NCI-H1048 (cell line): ENCODE measurements around the gene TTC8.
"Not testable (repeated sequence)": the region's sequence is repeated elsewhere in the genome, so short reads cannot be mapped to it uniquely, and the experiment has no call there.

ENCODE experiments used
- DNase-seq: peaks from one replicate; lab custom pipeline; 2025; lab: John Stamatoyannopoulos, UW

Gene TTC8

DNA sequence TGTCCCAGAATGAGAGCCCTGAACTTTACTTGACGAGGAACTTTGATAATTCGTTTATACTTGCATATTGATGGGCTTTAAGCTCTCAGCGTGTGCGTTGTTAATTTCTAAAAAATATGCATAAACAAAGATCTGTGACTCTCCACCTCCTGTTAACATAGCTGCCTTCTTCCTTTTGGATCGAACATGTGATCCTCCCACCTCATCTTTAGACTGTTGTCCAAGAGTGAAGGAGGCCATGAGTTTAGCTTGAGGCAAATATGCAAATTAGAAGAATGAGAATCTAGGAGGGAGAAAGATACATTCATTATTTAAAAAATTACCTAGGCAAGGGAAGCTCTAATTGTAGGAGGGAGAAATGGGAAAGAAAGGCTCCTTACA, 617 bp downstream of the TTC8 start:
- DNase-seq: no peak

DNA sequence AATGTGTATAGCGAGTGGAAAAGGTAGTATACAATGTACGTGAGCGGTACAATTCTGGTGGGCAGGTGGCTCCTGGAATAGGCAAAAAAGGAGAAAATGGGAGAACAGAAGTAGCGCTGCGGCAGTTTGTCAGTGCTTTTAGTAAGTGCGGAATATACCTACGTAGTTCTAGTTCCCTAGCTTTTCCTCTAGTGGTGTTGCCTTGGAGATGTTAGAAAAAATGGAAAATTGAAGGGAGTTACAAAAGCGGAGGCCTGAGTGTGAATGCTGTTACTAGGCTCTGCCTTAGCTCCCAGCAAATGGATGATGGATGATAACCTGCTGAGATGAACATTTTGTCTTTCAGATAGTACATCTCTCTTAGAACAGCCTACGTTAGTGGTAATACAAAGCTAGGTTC, 1.1 kb downstream of the TTC8 start:
- DNase-seq: no peak

DNA sequence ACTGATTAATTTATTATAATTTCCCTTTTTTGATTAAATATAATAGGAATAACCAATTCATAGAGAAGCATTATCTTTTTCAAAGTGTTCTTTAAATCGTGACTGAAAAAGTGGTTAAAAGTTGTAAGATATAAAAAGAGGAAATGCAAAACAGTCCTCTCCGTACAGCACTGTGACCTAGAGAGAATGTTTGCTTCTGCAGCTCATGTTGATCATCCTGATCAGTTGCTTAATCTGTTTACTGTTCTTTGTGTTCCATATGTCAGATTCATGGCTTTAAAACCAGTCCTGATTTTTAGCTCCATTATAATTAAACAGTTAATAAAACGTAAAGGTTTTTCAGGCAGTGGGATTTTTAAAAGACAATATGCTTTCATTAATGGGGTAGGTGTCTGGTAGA, 4.7 kb downstream of the TTC8 start:
- DNase-seq: no peak

DNA sequence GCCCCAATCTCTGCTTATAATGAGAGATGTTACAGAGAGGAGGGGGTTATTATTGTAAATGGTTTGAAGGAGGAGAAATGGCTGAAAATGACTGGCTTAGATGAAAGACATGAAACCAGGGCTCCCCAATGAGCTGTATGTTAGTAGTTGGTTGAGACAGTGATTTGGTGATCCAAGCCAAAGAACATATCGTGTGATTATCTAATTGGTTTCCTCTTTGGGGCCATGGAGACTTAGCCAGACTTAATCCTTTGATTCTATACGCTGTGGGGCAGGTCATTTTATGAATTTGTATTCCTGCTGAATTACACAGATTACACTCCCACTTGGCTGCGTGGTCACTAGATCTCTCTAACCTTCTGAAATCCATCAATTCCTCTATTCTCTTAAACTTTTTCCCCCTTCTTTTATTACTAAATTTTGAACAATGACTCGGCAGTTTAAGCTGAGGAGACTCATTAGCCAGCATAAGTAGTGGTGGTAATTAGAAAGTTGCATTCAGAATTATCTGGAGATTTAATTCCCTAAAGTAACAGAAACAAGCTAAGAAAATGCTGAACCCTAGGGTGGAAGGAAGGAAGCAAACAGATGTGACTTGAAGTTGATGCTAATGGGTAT, 5.3 kb downstream of the TTC8 start:
- no peak for DNase-seq

DNA sequence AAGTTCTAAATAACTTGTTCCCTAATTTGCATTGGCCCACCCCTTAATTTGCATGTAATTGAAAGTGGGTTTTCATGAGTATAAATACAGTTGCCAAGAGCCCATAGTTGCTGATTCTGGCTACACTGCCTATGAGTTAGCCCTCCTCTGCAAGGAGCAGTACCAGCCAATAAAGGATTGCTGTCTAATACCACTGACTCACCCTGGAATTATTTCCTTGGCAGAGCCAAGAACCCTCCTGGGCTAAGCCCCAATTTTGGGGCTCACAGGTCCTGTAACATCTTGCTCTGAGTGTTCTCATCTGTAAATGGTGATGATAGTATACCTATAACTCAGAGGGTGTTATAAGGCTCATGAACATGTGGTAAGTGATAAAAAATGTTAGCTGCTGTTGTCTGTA, 6.8 kb downstream of the TTC8 start:
- no peak for DNase-seq

DNA sequence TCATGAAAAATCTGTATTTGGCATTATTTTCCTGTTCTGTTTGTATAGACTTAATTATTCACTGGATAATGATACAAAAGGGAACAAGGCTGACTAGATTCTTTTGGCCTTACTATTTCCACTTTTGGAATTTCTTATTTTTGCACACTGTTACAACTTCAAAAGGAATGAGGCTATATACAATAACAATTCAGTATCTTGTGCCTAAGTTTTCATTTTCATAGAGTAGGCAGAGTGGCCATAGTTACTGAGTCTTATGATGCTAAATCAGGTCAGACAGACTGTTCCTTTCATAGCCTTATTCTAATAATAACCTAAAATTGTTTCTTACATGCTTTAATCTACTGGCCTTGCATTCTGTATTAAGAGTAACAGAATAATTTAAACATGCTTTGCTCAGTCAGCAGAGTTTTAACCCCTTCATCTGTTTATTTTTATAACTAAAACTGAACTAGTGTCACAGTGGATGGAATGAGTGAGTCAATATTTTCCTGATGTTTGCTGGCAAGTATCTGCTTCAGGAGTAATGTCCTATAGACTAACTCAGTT, 10.5 kb downstream of the TTC8 start:
- DNase-seq: no peak

DNA sequence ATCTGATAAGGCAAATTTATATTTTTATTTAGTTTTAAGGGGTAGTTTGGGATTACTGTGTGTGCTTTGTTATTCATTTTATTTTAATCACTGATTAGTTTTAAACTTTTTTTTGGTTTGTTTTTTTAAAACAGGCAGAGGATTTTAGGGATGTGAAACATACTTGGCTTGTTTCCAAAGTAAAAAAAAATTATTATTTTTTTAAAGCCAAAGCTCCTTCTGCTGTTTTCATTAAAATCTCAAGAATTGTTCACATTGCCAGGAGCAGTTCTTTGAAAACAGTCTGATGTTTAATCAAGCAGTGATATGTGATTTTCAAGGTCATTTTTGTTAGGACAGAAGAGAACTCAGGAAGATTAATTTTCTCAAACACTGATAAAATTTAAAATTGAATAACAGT, 11.2 kb downstream of the TTC8 start:
- no peak for DNase-seq

DNA sequence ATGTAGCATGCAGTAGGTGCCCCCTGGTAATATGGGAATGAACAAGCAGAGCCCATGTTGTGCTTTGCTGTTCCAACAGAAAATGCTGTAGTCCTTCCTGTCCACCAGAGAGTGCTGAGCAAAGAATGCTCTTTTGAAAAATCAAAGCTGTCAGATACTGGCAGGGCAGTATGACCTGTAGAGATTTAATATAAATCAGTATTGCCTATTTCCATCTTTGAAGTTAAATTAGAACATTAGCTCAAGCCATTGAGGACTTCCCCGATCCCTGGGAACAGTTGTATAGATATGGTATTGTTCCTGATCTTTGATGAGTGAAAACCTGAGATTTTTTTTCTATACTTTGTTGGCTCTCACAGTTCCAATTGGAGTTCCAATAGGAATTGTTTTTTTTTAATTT, 13.0 kb downstream of the TTC8 start:
- DNase-seq: no peak

DNA sequence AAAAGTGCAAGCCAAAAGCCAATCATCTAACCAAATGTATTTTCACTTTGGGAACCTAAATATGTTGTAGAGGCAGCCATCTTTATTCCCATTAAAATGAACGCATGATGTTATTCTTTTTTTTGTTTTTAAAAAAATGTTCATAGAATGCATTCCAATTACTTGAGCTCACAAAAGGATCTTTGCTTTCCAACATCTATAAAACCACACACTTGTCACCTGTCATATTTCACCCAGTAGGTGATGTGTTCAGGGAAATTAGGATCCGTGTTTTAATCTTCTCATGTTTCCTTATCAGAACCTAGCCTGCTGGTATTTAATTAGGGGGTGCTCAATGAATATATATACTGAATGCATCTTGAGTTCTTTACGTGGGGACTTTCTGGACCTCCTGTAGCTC, 13.6 kb downstream of the TTC8 start:
- no peak for DNase-seq

DNA sequence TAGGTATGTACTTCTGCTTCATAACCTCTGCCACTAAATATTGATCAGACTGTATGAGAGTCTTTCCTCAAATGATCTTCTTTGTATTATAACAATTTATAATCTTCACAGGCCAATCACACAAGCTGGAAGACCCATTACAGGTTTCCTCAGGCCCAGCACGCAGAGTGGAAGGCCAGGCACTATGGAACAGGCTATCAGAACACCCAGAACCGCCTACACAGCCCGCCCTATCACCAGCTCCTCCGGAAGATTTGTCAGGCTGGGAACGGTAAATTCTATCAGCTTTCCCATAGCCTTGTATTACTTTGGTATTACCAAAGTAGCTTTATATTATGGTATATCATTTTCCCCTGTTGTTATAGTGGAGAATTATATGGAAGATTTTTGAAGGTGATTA, 16.5 kb downstream of the TTC8 start:
- no peak for DNase-seq

DNA sequence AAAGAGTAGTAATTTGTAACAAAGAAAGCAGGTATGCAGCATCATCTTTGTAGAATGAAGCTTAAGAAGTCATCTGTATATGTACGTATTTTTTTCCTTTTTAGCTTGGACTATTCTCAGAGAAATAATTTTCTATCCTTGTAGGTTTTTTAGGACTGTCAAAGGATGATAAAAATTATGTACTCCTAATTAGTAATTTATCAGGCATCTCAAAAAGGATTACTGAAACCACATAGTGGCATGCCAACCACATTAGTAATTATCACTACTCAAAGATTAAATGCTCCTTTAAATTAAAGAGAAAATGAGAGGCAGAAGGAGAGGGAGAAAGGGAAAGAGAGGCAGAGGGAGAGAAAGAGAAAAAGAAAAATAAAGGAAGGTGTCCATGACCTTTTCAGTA, 17.3 kb downstream of the TTC8 start:
- no peak for DNase-seq

DNA sequence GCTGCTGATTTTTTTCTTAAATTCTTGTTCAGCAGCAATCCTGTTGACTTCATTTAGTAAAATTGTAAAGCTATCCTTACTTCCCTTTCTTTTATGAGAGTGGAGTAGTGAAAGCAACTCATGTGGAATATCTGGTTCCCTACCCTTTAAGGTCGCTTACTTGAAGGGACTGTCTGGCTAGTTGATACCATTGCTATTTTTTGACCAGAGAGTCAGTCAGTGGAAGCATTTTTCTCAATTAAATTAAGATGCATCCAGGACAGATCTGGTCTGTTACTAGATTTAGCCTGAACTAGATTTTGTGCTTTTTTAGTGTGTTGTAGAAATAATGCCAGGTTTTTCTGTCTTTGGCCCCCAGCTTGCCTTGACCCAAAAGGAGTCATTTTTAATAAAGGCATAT, 18.0 kb downstream of the TTC8 start:
- no peak for DNase-seq

DNA sequence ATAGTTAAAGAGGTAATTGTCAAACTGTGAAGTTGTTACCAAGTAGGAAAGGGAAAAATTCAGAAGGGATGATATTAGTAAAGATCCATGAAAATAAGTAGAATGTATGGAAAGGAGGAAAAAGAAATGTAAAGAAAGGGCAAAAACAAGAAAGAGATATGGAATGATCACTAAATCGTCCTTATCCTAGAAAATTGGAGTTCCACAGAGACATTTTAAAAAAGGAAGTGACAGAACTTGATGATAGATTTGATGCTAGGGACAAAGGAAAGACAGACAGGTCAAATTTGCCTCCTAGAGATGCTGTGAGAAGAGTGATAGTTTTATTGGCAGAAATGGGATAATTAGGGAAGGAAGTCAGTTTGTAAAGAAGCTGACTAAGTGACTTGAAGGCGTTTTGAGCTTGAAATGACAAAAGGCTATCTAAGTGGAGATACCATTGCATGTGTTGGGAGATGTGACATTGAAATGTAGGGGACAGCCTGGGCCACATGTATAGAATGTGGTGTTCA, 20.6 kb downstream of the TTC8 start:
- no peak for DNase-seq

DNA sequence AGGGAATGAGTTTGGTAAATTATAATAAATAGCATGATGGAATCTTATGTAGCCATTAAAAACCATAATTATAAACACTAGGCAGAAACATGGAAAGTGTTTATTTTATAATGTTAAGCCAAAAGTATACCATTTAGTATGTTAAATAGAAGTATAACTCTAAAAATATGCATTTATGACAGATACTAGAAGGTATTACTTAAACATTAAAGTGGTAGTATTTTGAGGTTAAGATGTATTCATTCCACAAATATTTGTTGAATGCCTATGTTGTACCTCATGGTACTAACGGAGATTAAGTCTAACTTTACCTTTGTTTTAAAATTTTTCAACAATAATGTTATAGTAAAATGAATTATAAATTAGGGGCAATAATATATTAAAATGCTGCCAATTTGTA, 24.1 kb downstream of the TTC8 start:
- no peak for DNase-seq

DNA sequence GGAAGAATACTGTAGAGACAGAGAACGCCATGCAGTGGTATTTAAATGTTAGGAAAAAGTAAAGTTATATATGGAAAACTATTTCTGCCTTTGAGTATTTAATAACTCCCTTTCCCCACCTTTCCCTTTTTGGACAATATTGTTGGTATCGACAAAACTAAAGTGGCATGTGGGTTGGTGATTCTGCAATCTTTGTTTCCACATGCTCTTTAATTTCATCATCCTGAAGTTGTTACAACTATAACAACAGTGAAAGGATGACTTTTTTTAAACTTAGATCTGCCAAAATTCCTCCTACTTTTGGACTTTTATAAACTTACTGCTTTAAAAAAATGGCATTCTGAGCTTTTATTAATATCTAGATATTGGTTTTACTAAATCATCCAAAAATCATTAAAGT, 25.3 kb downstream of the TTC8 start:
- DNase-seq: no peak

DNA sequence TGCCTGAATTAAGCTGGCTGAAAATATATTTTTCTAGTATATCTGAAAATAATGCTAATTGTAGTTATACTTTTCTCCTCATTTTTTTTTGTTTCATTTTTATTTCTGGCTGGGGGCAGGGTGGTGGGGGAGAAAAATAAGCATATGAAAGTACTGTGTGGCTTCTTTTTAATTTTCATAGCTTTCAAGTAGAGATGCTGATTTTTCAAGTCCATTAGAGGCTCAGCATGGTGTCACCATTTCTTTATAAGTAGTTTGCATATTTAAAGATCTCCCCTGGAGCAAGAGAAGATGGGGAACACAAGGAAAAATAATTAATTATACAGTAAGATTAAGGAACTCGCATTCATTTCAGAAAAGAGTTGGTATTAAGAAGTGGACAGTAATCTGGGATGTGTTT, 27.1 kb downstream of the TTC8 start:
- DNase-seq: no peak

DNA sequence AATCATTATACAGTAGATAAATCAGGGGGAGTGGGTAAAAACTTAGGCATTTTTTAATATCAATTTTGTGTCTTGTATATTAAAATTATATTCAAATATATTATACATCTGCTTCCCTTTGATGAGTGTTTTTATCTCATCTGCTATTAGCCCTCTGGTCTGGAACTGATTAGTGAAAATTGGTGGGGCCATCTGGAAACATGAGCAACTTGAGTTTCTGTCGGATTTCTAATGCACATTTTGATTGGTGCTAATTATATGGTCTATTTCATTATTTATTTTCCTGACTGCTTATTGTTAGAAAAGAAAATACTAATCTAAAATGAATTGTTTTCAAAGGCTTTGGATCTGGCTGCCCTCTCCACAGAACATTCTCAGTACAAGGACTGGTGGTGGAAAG, 28.2 kb downstream of the TTC8 start:
- no peak for DNase-seq

DNA sequence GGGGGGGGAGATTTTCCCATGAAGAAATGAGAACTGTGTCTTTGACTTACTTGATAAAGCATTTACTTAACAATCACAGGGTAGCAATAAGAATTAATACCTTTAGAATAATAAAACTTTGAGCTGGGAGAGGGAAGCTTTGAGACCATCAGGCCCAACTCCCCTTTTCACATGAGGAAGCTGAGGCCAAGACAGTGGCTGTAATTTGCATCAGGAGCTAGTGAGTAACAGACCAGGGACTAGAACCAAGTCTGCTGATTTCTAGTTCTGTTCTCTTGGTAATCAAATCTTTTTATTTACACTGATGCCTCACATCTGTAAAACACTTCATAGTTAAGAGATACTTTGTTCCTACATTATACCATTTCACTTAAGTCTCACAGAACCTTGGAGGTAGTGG, 28.7 kb downstream of the TTC8 start:
- no peak for DNase-seq

DNA sequence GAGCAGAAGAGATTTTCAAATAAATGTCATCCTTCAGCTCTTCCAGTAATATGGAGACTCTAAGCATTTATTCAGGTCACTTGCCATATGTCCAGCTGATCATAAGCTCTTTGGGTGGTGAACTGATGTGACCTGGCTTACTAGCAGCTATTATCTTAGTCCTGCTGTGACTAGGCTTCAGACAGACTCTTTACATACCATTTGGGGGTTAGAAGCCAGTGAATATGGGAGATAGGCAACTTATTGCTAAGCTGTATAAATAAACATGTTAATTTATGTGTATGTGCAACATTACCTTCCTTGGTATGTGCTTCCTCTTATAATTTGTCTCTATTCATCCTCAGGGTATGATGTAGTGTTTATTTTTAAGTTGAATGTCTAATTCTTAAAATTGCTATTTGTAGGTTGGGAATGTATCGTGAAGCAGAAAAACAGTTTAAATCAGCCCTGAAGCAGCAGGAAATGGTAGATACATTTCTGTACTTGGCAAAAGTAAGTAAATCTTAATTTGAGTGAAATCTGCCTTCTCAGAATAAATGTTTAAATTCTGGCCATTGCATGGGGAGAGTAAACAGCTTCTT, 32.4 kb downstream of the TTC8 start:
- no peak for DNase-seq

DNA sequence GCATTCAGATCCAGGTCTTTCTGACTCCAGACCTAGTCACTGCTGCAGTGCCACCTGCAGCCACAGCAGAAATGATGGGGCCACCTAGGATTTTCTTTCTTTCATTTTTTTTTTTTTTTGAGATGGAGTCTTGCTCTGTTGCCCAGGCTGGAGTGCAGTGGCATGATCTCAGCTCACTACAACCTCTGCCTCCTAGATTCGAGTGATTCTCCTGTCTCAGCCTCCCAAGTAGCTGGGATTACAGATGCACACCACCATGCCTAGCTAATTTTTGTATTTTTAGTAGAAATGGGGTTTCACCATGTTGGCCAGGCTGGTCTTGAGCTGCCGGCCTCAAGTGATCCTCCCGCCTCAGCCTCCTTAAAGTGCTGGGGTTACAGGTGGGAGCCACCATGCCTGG, 33.4 kb downstream of the TTC8 start:
- not testable (repeated sequence) for DNase-seq

DNA sequence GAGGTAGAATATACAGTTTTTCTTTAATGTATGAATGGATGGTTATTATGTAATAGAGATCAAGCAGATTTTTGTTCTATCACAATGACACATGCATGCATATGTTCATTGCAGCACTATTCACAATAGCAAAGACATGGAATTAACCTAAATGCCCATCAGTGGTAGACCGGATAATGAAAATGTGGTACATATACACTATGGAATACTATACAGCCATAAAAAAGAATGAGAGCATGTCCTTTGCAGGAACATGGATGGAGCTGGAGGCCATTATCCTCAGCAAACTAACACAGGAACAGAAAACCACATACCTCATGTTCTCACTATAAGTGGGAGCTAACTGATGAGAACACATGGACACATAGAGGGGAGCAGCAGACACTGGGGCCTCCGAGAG, 34.7 kb downstream of the TTC8 start:
- DNase-seq: not testable (repeated sequence)

DNA sequence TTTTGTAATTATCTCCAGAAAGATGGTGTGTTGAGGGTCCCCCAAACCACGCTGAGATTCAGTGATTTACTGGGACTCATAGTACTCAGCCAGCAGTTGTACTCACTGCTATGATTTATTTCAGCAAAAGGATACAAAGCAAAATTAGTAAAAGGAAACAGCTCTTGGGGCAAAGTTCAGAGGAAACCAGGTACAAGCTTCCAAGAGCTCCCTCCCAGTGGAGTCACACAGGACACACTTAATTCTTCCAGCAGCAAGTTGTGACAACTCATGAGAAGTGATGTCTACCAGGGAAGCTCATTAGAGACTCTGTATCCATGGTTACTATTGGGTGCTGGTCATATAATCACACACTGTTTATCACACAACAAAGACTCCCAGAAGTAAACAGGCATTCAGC, 38.7 kb downstream of the TTC8 start:
- DNase-seq: no peak

DNA sequence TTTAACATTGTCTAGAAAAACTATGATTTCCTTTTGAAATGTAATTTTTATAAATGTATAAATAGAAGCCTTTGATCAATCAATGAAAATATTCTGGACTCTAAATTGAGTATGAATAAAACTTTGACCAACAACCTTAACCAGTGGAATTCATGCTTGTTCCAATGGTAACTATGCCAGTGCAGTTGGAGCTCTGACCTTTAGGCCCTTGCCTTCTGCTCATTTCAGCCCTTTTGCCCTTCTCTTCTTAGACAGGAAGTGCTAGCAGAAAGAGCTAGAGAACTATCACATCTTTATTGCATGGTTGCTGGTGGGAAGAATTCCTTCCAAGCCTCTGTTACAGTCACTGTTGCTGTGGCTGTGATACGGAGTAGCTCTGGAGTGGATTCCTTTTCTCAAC, 39.7 kb downstream of the TTC8 start:
- DNase-seq: no peak

DNA sequence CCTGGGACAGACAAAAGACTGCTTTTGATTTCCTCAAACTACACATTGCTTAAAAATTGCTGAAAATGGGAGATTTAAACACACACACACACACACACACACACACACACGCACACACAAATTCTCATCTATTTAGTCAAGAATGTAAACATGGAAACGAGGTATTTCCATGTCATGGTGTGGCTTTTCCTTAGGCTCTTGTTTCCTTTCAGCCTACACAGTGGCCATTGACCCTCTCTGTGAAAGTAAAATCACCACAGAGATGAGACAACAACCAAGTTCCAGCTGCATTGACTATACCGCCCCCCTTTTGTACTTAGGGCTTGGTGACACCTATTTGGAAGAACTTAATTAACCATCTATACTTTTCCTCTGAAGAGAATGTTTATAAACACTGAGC, 41.9 kb downstream of the TTC8 start:
- no peak for DNase-seq
